ENCODE results near the gene MATCAP1. TPM values are rescaled to one million over a fixed set of nuclear protein-coding genes. Genes with fewer than 3 reads are reported as not detected.

Gene MATCAP1
- total and polyA plus RNA-seq, 8 donors = 4.8 to 55.6 (median 14.7) TPM

- Histone ChIP-seq H3K27me3 (no peaks in the 10 kb centered on the region), H3K9me3 (no peaks in the 10 kb centered on the region), H3K27ac (no peak overlapping the region), H3K4me1 (no peaks in the 10 kb centered on the region), H3K4me3 (no peak overlapping the region), H3K36me3 (peaks cover 0 to 26% (median 6%) of the 10 kb centered on the region in 3 donors)
- FAIRE-seq = no peak
- no peak for TF ChIP-seq CTCF (IDR thresholded peaks at IDR 0.05)
- no peak for DNase-seq
- no peak for ATAC-seq
- 88% methylated on average over 4 of the region's 4 CpGs for WGBS, 2 donors
- intact Hi-C loops (cut with DNase I) = no loop called here
These were observed 20.3 kb upstream of the MATCAP1 start for GRCh38 chr16:67204076-67204475.

GRCh38 chr16:67202956-67203493 is 19.3 kb upstream of the MATCAP1 start:
- FAIRE-seq = no peak
- DNase-seq = no peak
- no peak for TF ChIP-seq CTCF (IDR thresholded peaks at IDR 0.05)
- no peak for ATAC-seq
- Histone ChIP-seq H3K4me3 (no peak overlapping the region), H3K36me3 (peaks cover 0 to 27% (median 6%) of the 10 kb centered on the region in 3 donors), H3K27ac (no peak overlapping the region), H3K9me3 (no peaks in the 10 kb centered on the region), H3K4me1 (no peaks in the 10 kb centered on the region), H3K27me3 (no peaks in the 10 kb centered on the region)
- intact Hi-C loops (cut with DNase I) = no loop called here
- WGBS, 2 donors = 93 to 94% methylated on average over 23 of the region's 23 CpGs

GRCh38 chr16:67202426-67202825 is 18.7 kb upstream of the MATCAP1 start:
- intact Hi-C loops (cut with DNase I) = no loop called here
- no peak for TF ChIP-seq CTCF (IDR thresholded peaks at IDR 0.05)

GRCh38 chr16:67201411-67202345 is 17.9 kb upstream of the MATCAP1 start:
- H3K4me1 ChIP-seq = no peaks in the 10 kb centered on the region
- H3K9me3 ChIP-seq = no peaks in the 10 kb centered on the region
- no peak for TF ChIP-seq CTCF (IDR thresholded peaks at IDR 0.05)
- no peaks in the 10 kb centered on the region for H3K27me3 ChIP-seq
- intact Hi-C loops (cut with DNase I) = no loop called here
- no peak for ATAC-seq
- peaks cover 0 to 39% (median 6%) of the 10 kb centered on the region in 3 donors for H3K36me3 ChIP-seq
- peak in 1 of 6 donors; percentile 41 for DNase-seq
- H3K27ac ChIP-seq = no peak overlapping the region
- no peak for FAIRE-seq
- WGBS, 2 donors = 91 to 93% methylated on average over 40 of the region's 40 CpGs
- no peak overlapping the region for H3K4me3 ChIP-seq

More at GRCh38 chr16:67202426-67202825, 18.7 kb upstream of the MATCAP1 start:
- Histone ChIP-seq H3K36me3 (peaks cover 0 to 33% (median 6%) of the 10 kb centered on the region in 3 donors), H3K27ac (no peak overlapping the region), H3K9me3 (no peaks in the 10 kb centered on the region), H3K4me3 (no peak overlapping the region), H3K4me1 (no peaks in the 10 kb centered on the region), H3K27me3 (no peaks in the 10 kb centered on the region)
- 94 to 95% methylated on average over 12 of the region's 12 CpGs for WGBS, 2 donors
- ATAC-seq = no peak
- FAIRE-seq = no peak
- DNase-seq = no peak
